ENCODE data around the gene HLA-C. TPM values are rescaled to one million over a fixed set of nuclear protein-coding genes. Genes with fewer than 3 reads are reported as not detected.
"Not testable (repeated sequence)": the region's sequence is repeated elsewhere in the genome, so short reads cannot be mapped to it uniquely, and the experiment has no call there.

HLA-C gene
- total and polyA plus RNA-seq, 7 donors = 62.5 to 143 (median 114) TPM

- WGBS, 3 donors = 15 to 21% (median 17%) methylated on average over 5 of the region's 5 CpGs
- TF ChIP-seq CTCF (IDR thresholded peaks at IDR 0.05) = no peak
- no peak overlapping the region for H3K4me3 ChIP-seq
- H3K4me1 ChIP-seq = no peaks in the 10 kb centered on the region
- ATAC-seq (no peak), DNase-seq (no peak)
- intact Hi-C loops (cut with DNase I) = no loop called here
- no peaks in the 10 kb centered on the region for H3K9me3 ChIP-seq
- peaks cover 2 to 17% (median 5%) of the 10 kb centered on the region in 3 donors for H3K27me3 ChIP-seq (ENCODE audit: insufficient read depth in 3 of 3, low read length in 2 of 3)
- H3K27ac ChIP-seq = no peak overlapping the region
- no peaks in the 10 kb centered on the region for H3K36me3 ChIP-seq (ENCODE audit: insufficient read depth in 1 of 2, low read depth in 1 of 2)
Measured at GRCh38 chr6:31293343-31293742, 21.5 kb upstream of the HLA-C start.

GRCh38 chr6:31289788-31290187, 17.9 kb upstream of the HLA-C start:
- no peaks in the 10 kb centered on the region for H3K36me3 ChIP-seq (ENCODE audit: insufficient read depth in 1 of 2, low read depth in 1 of 2)
- H3K4me3 ChIP-seq = no peak overlapping the region
- no peaks in the 10 kb centered on the region for H3K9me3 ChIP-seq
- no peak for DNase-seq
- no peaks in the 10 kb centered on the region for H3K4me1 ChIP-seq
- peaks cover 0 to 5% (median 5%) of the 10 kb centered on the region in 3 donors for H3K27me3 ChIP-seq (ENCODE audit: insufficient read depth in 3 of 3, low read length in 2 of 3)
- H3K27ac ChIP-seq = no peak overlapping the region
- ATAC-seq = no peak
- no peak for TF ChIP-seq CTCF (IDR thresholded peaks at IDR 0.05)
- intact Hi-C loops (cut with DNase I) = no loop called here

- no peak overlapping the region for H3K27ac ChIP-seq
- ATAC-seq (no peak), DNase-seq (no peak)
- no peaks in the 10 kb centered on the region for H3K27me3 ChIP-seq (ENCODE audit: insufficient read depth in 3 of 3, low read length in 2 of 3)
- 70 to 78% (median 76%) methylated on average over 4 of the region's 4 CpGs for WGBS, 3 donors
- no peak for TF ChIP-seq CTCF (IDR thresholded peaks at IDR 0.05)
- H3K36me3 ChIP-seq (ENCODE audit: insufficient read depth in 1 of 2, low read depth in 1 of 2) = no peaks in the 10 kb centered on the region
- no peaks in the 10 kb centered on the region for H3K4me1 ChIP-seq
- no peak overlapping the region for H3K4me3 ChIP-seq
- intact Hi-C loops (cut with DNase I) = no loop called here
- H3K9me3 ChIP-seq = no peaks in the 10 kb centered on the region
Measured at GRCh38 chr6:31287619-31288018, 15.7 kb upstream of the HLA-C start.

GRCh38 chr6:31285982-31286381, 14.1 kb upstream of the HLA-C start:
- intact Hi-C loops (cut with DNase I) = no loop called here
- no peak for ATAC-seq
- no peak for TF ChIP-seq CTCF (IDR thresholded peaks at IDR 0.05)
- H3K4me1 ChIP-seq = no peaks in the 10 kb centered on the region
- WGBS, 3 donors = 39 to 58% (median 46%) methylated on average over 2 of the region's 2 CpGs
- no peaks in the 10 kb centered on the region for H3K9me3 ChIP-seq
- no peak for DNase-seq
- H3K27ac ChIP-seq = no peak overlapping the region
- no peaks in the 10 kb centered on the region for H3K36me3 ChIP-seq (ENCODE audit: insufficient read depth in 1 of 2, low read depth in 1 of 2)
- no peak overlapping the region for H3K4me3 ChIP-seq
- H3K27me3 ChIP-seq (ENCODE audit: insufficient read depth in 3 of 3, low read length in 2 of 3) = no peaks in the 10 kb centered on the region

- Histone ChIP-seq H3K9me3 (no peaks in the 10 kb centered on the region), H3K27me3 (ENCODE audit: insufficient read depth in 3 of 3, low read length in 2 of 3) (no peaks in the 10 kb centered on the region), H3K4me1 (no peaks in the 10 kb centered on the region), H3K27ac (no peak overlapping the region), H3K4me3 (no peak overlapping the region), H3K36me3 (ENCODE audit: insufficient read depth in 1 of 2, low read depth in 1 of 2) (no peaks in the 10 kb centered on the region)
- DNase-seq = no peak
- TF ChIP-seq CTCF (IDR thresholded peaks at IDR 0.05) = no peak
- intact Hi-C loops (cut with DNase I) = no loop called here
- ATAC-seq = no peak
- WGBS, 3 donors = 91 to 96% (median 94%) methylated on average over 3 of the region's 3 CpGs
Measured at GRCh38 chr6:31285486-31285885, 13.6 kb upstream of the HLA-C start.

GRCh38 chr6:31279647-31280046, 7.8 kb upstream of the HLA-C start:
- H3K4me3 ChIP-seq; H3K27me3 ChIP-seq (ENCODE audit: insufficient read depth in 3 of 3, low read length in 2 of 3); DNase-seq; intact Hi-C loops (cut with DNase I); ATAC-seq; H3K27ac ChIP-seq; H3K36me3 ChIP-seq (ENCODE audit: insufficient read depth in 1 of 2, low read depth in 1 of 2); H3K9me3 ChIP-seq; H3K4me1 ChIP-seq: not testable (repeated sequence)
- 80 to 88% (median 83%) methylated on average over 3 of the region's 3 CpGs for WGBS, 3 donors

Measured in psoas muscle (tissue), 8 donors.